ENCODE results near the gene LRRC51. TPM values are rescaled to one million over a fixed set of nuclear protein-coding genes. Genes with fewer than 3 reads are reported as not detected.

The LRRC51 gene
- total and polyA plus RNA-seq, 2 donors (not counting 1 experiment from before 2014, with no cell fraction given) = 1.4 to 7.7 TPM

- Histone ChIP-seq H2AFZ (ENCODE audit: insufficient read depth, low read depth, low read length, poor library complexity, severe bottlenecking) (no peak overlapping the region), H3K4me1 (ENCODE audit: control insufficient read depth in 2 of 2, insufficient read depth in 2 of 2, low read length in 2 of 2) (peaks cover 5 to 18% of the 10 kb centered on the region in 2 donors), H3K9me3 (ENCODE audit: control extremely low read depth in 1 of 3, control insufficient read depth in 2 of 3, insufficient read depth in 1 of 3, low read length in 2 of 3) (no peaks in the 10 kb centered on the region), H3K9ac (ENCODE audit: low read length) (no peak overlapping the region), H3K36me3 (replicated peaks in 1 of 2; ENCODE audit: control extremely low read depth in 1 of 2, control insufficient read depth in 1 of 2, extremely low read depth in 1 of 2, insufficient read depth in 2 of 2, low read length in 1 of 2) (peaks cover 0 to 21% of the 10 kb centered on the region in 2 experiments), H3K79me2 (ENCODE audit: control insufficient read depth, insufficient read depth, low read length) (no peaks in the 10 kb centered on the region), H3K4me3 (ENCODE audit: control extremely low read depth in 1 of 5, extremely low read depth in 1 of 5, insufficient read depth in 1 of 5, low read depth in 2 of 5, low read length in 4 of 5) (no peak overlapping the region), H3K27ac (ENCODE audit: low read length in 2 of 2) (no peak overlapping the region), H3K27me3 (replicated peaks in 1 of 4; ENCODE audit: control extremely low read depth in 1 of 4, control insufficient read depth in 3 of 4, insufficient read depth in 4 of 4, low read length in 3 of 4) (no peaks in the 10 kb centered on the region), H4K20me1 (ENCODE audit: control insufficient read depth, insufficient read depth, low read length, poor library complexity, severe bottlenecking) (no peaks in the 10 kb centered on the region), H3K4me2 (replicated peaks; ENCODE audit: low read depth, low read length, poor library complexity, severe bottlenecking) (no peak overlapping the region)
- no peaks in the 10 kb centered on the region for H3K27me3 Mint-ChIP-seq
- H3K4me3 Mint-ChIP-seq = no peak overlapping the region
- peaks cover 13% of the 10 kb centered on the region for H3K4me1 Mint-ChIP-seq
- ChIA-PET CTCF (interaction anchor here (1.1 to 4.6 kb wide), 4 partner anchors 9 to 345 kb away, joined by 3 to 49 read pairs (median 4); no protein-coding TSS in a partner anchor), POLR2A (interaction anchor here (0.7 kb wide), 1 partner anchor 46 kb away, joined by 4 read pairs; no protein-coding TSS in a partner anchor)
- TF ChIP-seq, protein P1, sequence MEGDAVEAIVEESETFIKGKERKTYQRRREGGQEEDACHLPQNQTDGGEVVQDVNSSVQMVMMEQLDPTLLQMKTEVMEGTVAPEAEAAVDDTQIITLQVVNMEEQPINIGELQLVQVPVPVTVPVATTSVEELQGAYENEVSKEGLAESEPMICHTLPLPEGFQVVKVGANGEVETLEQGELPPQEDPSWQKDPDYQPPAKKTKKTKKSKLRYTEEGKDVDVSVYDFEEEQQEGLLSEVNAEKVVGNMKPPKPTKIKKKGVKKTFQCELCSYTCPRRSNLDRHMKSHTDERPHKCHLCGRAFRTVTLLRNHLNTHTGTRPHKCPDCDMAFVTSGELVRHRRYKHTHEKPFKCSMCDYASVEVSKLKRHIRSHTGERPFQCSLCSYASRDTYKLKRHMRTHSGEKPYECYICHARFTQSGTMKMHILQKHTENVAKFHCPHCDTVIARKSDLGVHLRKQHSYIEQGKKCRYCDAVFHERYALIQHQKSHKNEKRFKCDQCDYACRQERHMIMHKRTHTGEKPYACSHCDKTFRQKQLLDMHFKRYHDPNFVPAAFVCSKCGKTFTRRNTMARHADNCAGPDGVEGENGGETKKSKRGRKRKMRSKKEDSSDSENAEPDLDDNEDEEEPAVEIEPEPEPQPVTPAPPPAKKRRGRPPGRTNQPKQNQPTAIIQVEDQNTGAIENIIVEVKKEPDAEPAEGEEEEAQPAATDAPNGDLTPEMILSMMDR (IDR thresholded peaks at IDR 0.05) = no peak
- TF ChIP-seq EZH2 (IDR thresholded peaks at IDR 0.05; ENCODE audit: borderline replicate concordance, insufficient read depth, low read depth, low read length, poor library complexity, severe bottlenecking) = no peak
- DNase-seq (no peak), ATAC-seq (ENCODE audit: low read depth) (no peak)
- intact Hi-C loops (cut with micrococcal nuclease) = no loop called here
- WGBS (ENCODE audit: insufficient coverage) = no CpG with 5 or more reads among the region's 3 CpGs
- no peak overlapping the region for H3K27ac Mint-ChIP-seq
- no peaks in the 10 kb centered on the region for H3K9me3 Mint-ChIP-seq (ENCODE audit: insufficient read depth)
Measured at GRCh38 chr11:72085621-72086351, 5.1 kb downstream of the LRRC51 start.
